Bone marrow (tissue), 2 donors: ENCODE data around the gene CALHM6.
A peak's percentile ranks its signal among the peaks of the same experiment; 100 is the strongest.

Experiments used
- DNase-seq, 2 donors: peaks; one replicate each; lab custom pipeline; 2025; lab: John Stamatoyannopoulos, UW

CALHM6 gene

GRCh38 chr6:116461331-116461931 lies at the start of gene CALHM6:
CALHM6 (plus strand) TSS chr6:116461375; CDS start chr6:116461930, 555 bp downstream.
- DNase-seq, result peak in 1 of 2 donors; percentile 60

GRCh38 chr6:116412270-116412669 lies 48.9 kb upstream of the CALHM6 start:
- no peak for DNase-seq

- no peak for DNase-seq
Observed at GRCh38 chr6:116413357-116413756, 47.8 kb upstream of the CALHM6 start.

- no peak for DNase-seq
Observed at GRCh38 chr6:116417661-116418060, 43.5 kb upstream of the CALHM6 start.

GRCh38 chr6:116419069-116419786 lies 41.9 kb upstream of the CALHM6 start:
- peak in 1 of 2 donors; percentile 18 for DNase-seq

GRCh38 chr6:116420341-116420740 lies 40.8 kb upstream of the CALHM6 start:
- no peak for DNase-seq

- no peak for DNase-seq
Observed at GRCh38 chr6:116422238-116422637, 38.9 kb upstream of the CALHM6 start.

GRCh38 chr6:116424001-116424400 lies 37.2 kb upstream of the CALHM6 start:
- no peak for DNase-seq

- no peak for DNase-seq
Observed at GRCh38 chr6:116426551-116426950, 34.6 kb upstream of the CALHM6 start.

- no peak for DNase-seq
Observed at GRCh38 chr6:116429111-116429510, 32.1 kb upstream of the CALHM6 start.

GRCh38 chr6:116430860-116431259 lies 30.3 kb upstream of the CALHM6 start:
- no peak for DNase-seq

- no peak for DNase-seq
Observed at GRCh38 chr6:116431964-116432595, 29.1 kb upstream of the CALHM6 start.

GRCh38 chr6:116433206-116433712 lies 27.9 kb upstream of the CALHM6 start:
- DNase-seq, result no peak

GRCh38 chr6:116434056-116434725 lies 27.0 kb upstream of the CALHM6 start:
- DNase-seq, result no peak

GRCh38 chr6:116436586-116436985 lies 24.6 kb upstream of the CALHM6 start:
- no peak for DNase-seq

GRCh38 chr6:116437656-116438055 lies 23.5 kb upstream of the CALHM6 start:
- no peak for DNase-seq

- no peak for DNase-seq
Observed at GRCh38 chr6:116438590-116439448, 22.4 kb upstream of the CALHM6 start.

- no peak for DNase-seq
Observed at GRCh38 chr6:116439522-116440051, 21.6 kb upstream of the CALHM6 start.

- DNase-seq, result no peak
Observed at GRCh38 chr6:116443105-116443504, 18.1 kb upstream of the CALHM6 start.

GRCh38 chr6:116444092-116444491 lies 17.1 kb upstream of the CALHM6 start:
- DNase-seq, result no peak

- no peak for DNase-seq
Observed at GRCh38 chr6:116444575-116444974, 16.6 kb upstream of the CALHM6 start.
